K562 (cell line): ENCODE results near the gene UBASH3B. TPM values are rescaled to one million over a fixed set of nuclear protein-coding genes. Genes with fewer than 3 reads are reported as not detected.

Source experiments
- ATAC-seq: fragments of 200-7000 bp; cut with Tn5 transposase; 3 replicates; pipeline ENCODE4 v1.9.1; 2020; ENCODE audit warnings: moderate library complexity
- BruUV-seq: library from RNA; stranded (reverse); fragments of 400-500 nt; replicated peaks from 2 replicates; lab custom pipeline; 2021; lab: Mats Ljungman, UMichigan
- CTCF ChIA-PET: fragments of 300-600 bp; formaldehyde crosslinking; extraction: SDS; loops from one replicate; lab custom pipeline; 2021; ENCODE audit warnings: low intra/inter-chr PET ratio; lab: Yijun Ruan, JAX
- POLR2A ChIA-PET: fragments of 300-600, 350-650 bp; sonication (Branson Sonifier 250); formaldehyde crosslinking; extraction: SDS; loops from one replicate; lab custom pipeline; 2021; ENCODE audit warnings: antibody characterized with exemption, inconsistent platforms; lab: Yijun Ruan, JAX
- DNase-seq, 4 experiments: peaks; one replicate each; pipeline versions ENCODE4 v3.0.0 to v3.0.0-alpha.2; 2011 to 2018; ENCODE audit warnings: low spot score in 3 of 4, mixed read lengths in 3 of 4; ENCODE audit errors: extremely low read depth in 1 of 4
- FAIRE-seq: peaks from 2 replicates; lab custom pipeline; 2011; peaks lifted over from hg19 to GRCh38; lab: Jason Lieb, UNC
- H2AFZ ChIP-seq: 2 replicates; pipeline ENCODE4 v1.6.0; 2011; ENCODE audit warnings: low read depth, low read length, control low read depth, inconsistent platforms
- H3K27ac ChIP-seq: fragments of 200-600 bp; 3 replicates; pipeline ENCODE4 v1.8.0; 2011; ENCODE audit warnings: low read depth, mild to moderate bottlenecking, control low read depth, inconsistent platforms, low read length, moderate library complexity, mixed read lengths; ENCODE audit errors: extremely low read depth
- H3K27me3 ChIP-seq, 2 experiments: fragments of 300-600 bp in 1 of 2; 2 replicates in 1 of 2; 3 replicates in 1 of 2; pipeline versions ENCODE4 v1.6.0 to v1.8.0; 2011; ENCODE audit warnings: inconsistent platforms in 2 of 2, low read length in 2 of 2, mild to moderate bottlenecking in 1 of 2, mixed read lengths in 1 of 2, moderate library complexity in 1 of 2; ENCODE audit not compliant: control insufficient read depth in 2 of 2, insufficient read depth in 2 of 2
- H3K36me3 ChIP-seq: fragments of 300-600 bp; 3 replicates; pipeline ENCODE4 v1.8.0; 2011; ENCODE audit warnings: mild to moderate bottlenecking, low read length, inconsistent platforms; ENCODE audit not compliant: control insufficient read depth, insufficient read depth
- H3K4me1 ChIP-seq, 2 experiments: fragments of 200-600 bp in 1 of 2; replicated peaks in 1 of 2; 2 replicates in 1 of 2; 3 replicates in 1 of 2; pipeline versions ENCODE4 v1.5.1 to v1.8.0; 2011; ENCODE audit warnings: inconsistent platforms in 2 of 2, low read length in 2 of 2, mild to moderate bottlenecking in 1 of 2, mixed read lengths in 1 of 2, moderate library complexity in 1 of 2; ENCODE audit not compliant: control insufficient read depth in 2 of 2, insufficient read depth in 2 of 2
- H3K4me2 ChIP-seq: 2 replicates; pipeline ENCODE4 v1.6.1; 2011; ENCODE audit warnings: low read length, control low read depth, inconsistent platforms, mixed read lengths; ENCODE audit not compliant: insufficient read depth
- H3K4me3 ChIP-seq: fragments of 200-600 bp; sonication (generic), shearing (Covaris generic); 2 replicates; pipeline ENCODE4 v1.5.1; 2016; ENCODE audit warnings: control low read depth, inconsistent platforms
- H3K79me2 ChIP-seq: fragments of 200-600 bp; 3 replicates; pipeline ENCODE4 v1.8.0; 2011; ENCODE audit warnings: low read length, inconsistent platforms; ENCODE audit not compliant: control insufficient read depth, insufficient read depth
- H3K9ac ChIP-seq, 2 experiments: 2 replicates each; pipeline versions ENCODE4 v1.6.0 to v1.6.1; 2011; ENCODE audit warnings: low read depth in 2 of 2, low read length in 2 of 2, control low read depth in 1 of 2, inconsistent platforms in 1 of 2, mild to moderate bottlenecking in 1 of 2, mixed read lengths in 1 of 2; ENCODE audit not compliant: insufficient read depth in 1 of 2
- H3K9me1 ChIP-seq: one replicate; pipeline ENCODE4 v1.6.0; 2011; ENCODE audit warnings: inconsistent platforms, mild to moderate bottlenecking, low read length, moderate library complexity; ENCODE audit not compliant: control insufficient read depth, insufficient read depth
- H3K9me3 ChIP-seq: replicated peaks from 2 replicates; pipeline ENCODE4 v1.5.1; 2011; ENCODE audit warnings: low read depth, low read length, inconsistent platforms; ENCODE audit not compliant: control insufficient read depth, insufficient read depth
- H4K20me1 ChIP-seq: replicated peaks from 2 replicates; pipeline ENCODE4 v1.6.1; 2011; ENCODE audit warnings: low read length, inconsistent platforms, mixed read lengths; ENCODE audit not compliant: control insufficient read depth, insufficient read depth
- EGR1 ChIP-seq: fragments of 450-650 bp; conservative IDR thresholded peaks from 2 replicates; pipeline ENCODE4 v1.6.1; 2017; ENCODE audit warnings: mild to moderate bottlenecking
- GATAD2B ChIP-seq: fragments of 450-650 bp; IDR thresholded peaks from 2 replicates; pipeline ENCODE4 v1.6.1; 2017; ENCODE audit warnings: mild to moderate bottlenecking, borderline replicate concordance
- HEY1 ChIP-seq: fragments of 250-450 bp; sonication (Bioruptor Pico); IDR thresholded peaks from 2 replicates; pipeline ENCODE4 v1.5.0; 2020; ENCODE audit warnings: mild to moderate bottlenecking, moderate library complexity, borderline replicate concordance
- KLF16 ChIP-seq: IDR thresholded peaks from 2 replicates; pipeline ENCODE4 v1.6.1; 2016; ENCODE audit warnings: antibody characterized with exemption
- NFIX ChIP-seq: fragments of 250-450 bp; sonication (Bioruptor Pico); IDR thresholded peaks from 2 replicates; pipeline ENCODE4 v1.4.0; 2020; ENCODE audit warnings: low read depth, mild to moderate bottlenecking, moderate library complexity
- NFRKB ChIP-seq: fragments of 450-650 bp; IDR thresholded peaks from 2 replicates; pipeline ENCODE4 v1.6.1; 2016; ENCODE audit warnings: low read depth
- SLC30A9 ChIP-seq: fragments of 250-450 bp; sonication (Bioruptor Pico); IDR thresholded peaks from 2 replicates; pipeline ENCODE4 v1.8.0; 2022; ENCODE audit warnings: mild to moderate bottlenecking, moderate library complexity
- ZNF263 ChIP-seq: sonication (generic); formaldehyde crosslinking; IDR thresholded peaks from 2 replicates; pipeline ENCODE4 v1.8.0; 2022; ENCODE audit warnings: mild to moderate bottlenecking, missing genetic modification reagents, borderline replicate concordance
- WGBS: fragments of 100-300 bp; shearing (Covaris generic); methylation state at CpG from one replicate; pipeline ENCODE4 v1.1.6; 2016; ENCODE audit warnings: low coverage, mixed read lengths; ENCODE audit not compliant: insufficient coverage; ENCODE audit errors: missing lambda C conversion rate; 5-methylcytosine and 5-hydroxymethylcytosine counted together
- in situ Hi-C: fragments of 300-500 bp; cut with MboI; formaldehyde crosslinking; loops from 4 replicates; pipeline ENCODE4 v1.15.0; 2018; ENCODE audit warnings: inconsistent platforms, mixed read lengths
- intact Hi-C: fragments of 100-400 bp; cut with micrococcal nuclease; formaldehyde crosslinking; loops from 2 replicates; pipeline ENCODE4 v1.14.2; 2022
- polyA plus RNA-seq, 8 experiments: library from polyadenylated mRNA; depleted of rRNA in 4 of 8; stranded (reverse) in 5 of 8; unstranded in 3 of 8; fragments of >200 nt; fragmentation: Nextera tagmentation in 2 of 8; fragmentation: Illumina TruSeq in 1 of 8; extraction: Ambion mirVana in 2 of 8; extraction: Trizol in 1 of 8; gene quantifications; 2 replicates each; pipeline versions ENCODE4 v1.2.1 to v1.2.3, GENCODE V29; 2011 to 2014; ENCODE audit warnings: inconsistent platforms in 1 of 8, missing spikeins in 1 of 8
- total RNA-seq, 7 experiments: library from RNA; depleted of rRNA in 6 of 7; stranded (reverse); fragments of >200 nt in 6 of 7; fragmentation: Illumina TruSeq in 2 of 7; extraction: Trizol in 2 of 7; gene quantifications; 2 replicates each; pipeline versions ENCODE4 v1.2.1 to v1.2.3, GENCODE V29; 2011 to 2021; ENCODE audit warnings: low replicate concordance in 1 of 7

The UBASH3B gene
- total and polyA plus RNA-seq, 9 of the 15 experiments (the other 6 are each of a cell fraction or from before 2014, with no cell fraction given): 0.01 to 0.31 (median 0.08) TPM; not detected in 2

GRCh38 chr11:122721201-122721963, 65.9 kb downstream of the UBASH3B start:
- no TSS peak for BruUV-seq
- no peaks in the 10 kb centered on the region for H4K20me1 ChIP-seq
- H3K27me3 ChIP-seq: peaks cover under 1 to 29% of the 10 kb centered on the region in 2 experiments; a peak in 4 of 5 replicates
- H3K4me1 ChIP-seq: no peaks in the 10 kb centered on the region
- no peak overlapping the region for H3K9ac ChIP-seq
- no peak overlapping the region for H2AFZ ChIP-seq
- intact Hi-C loops: no loop called here
- TF ChIP-seq NFIX: no peak
- 0 out of 2 replicates have a peak, but pooled peaks have one; percentile 6 for TF ChIP-seq EGR1
- in situ Hi-C loops: no loop called here
- H3K9me1 ChIP-seq: no peaks in the 10 kb centered on the region
- ChIA-PET POLR2A (no interaction called here), CTCF (no interaction called here)
- FAIRE-seq (no peak), DNase-seq (no peak), ATAC-seq (no peak)
- no peaks in the 10 kb centered on the region for H3K9me3 ChIP-seq
- no peak overlapping the region for H3K4me3 ChIP-seq
- H3K27ac ChIP-seq: no peak overlapping the region
- 0% methylated on average over 5 of the region's 5 CpGs for WGBS
- no peak overlapping the region for H3K4me2 ChIP-seq
- H3K79me2 ChIP-seq: no peaks in the 10 kb centered on the region
- no peaks in the 10 kb centered on the region for H3K36me3 ChIP-seq

GRCh38 chr11:122721964-122722266, 66.4 kb downstream of the UBASH3B start:
- BruUV-seq: no TSS peak
- no peak for FAIRE-seq

More at GRCh38 chr11:122721964-122722266, 66.4 kb downstream of the UBASH3B start:
- CTCF ChIA-PET: no interaction called here
- H4K20me1 ChIP-seq: no peaks in the 10 kb centered on the region
- ATAC-seq: no peak
- no peak overlapping the region for H3K27ac ChIP-seq
- H3K36me3 ChIP-seq: no peaks in the 10 kb centered on the region
- no peaks in the 10 kb centered on the region for H3K79me2 ChIP-seq
- TF ChIP-seq KLF16 (no peak), NFRKB (no peak), SLC30A9 (CRISPR knock-in tag) (no peak), GATAD2B (no peak), ZNF263 (no peak), HEY1 (no peak)
- peaks cover 0 to 28% of the 10 kb centered on the region in 2 experiments; a peak in 4 of 5 replicates for H3K27me3 ChIP-seq
- no peaks in the 10 kb centered on the region for H3K4me1 ChIP-seq
- H2AFZ ChIP-seq: no peak overlapping the region
- in situ Hi-C loops: no loop called here
- no peak overlapping the region for H3K4me3 ChIP-seq
- no peak overlapping the region for H3K9ac ChIP-seq
- H3K9me1 ChIP-seq: no peaks in the 10 kb centered on the region
- no peaks in the 10 kb centered on the region for H3K9me3 ChIP-seq
- DNase-seq: no peak
- POLR2A ChIA-PET: no interaction called here
- intact Hi-C loops: no loop called here
- WGBS: 6% methylated on average over 2 of the region's 2 CpGs
- no peak overlapping the region for H3K4me2 ChIP-seq
